ENCODE results near the gene SETD7.
A peak's percentile ranks its signal among the peaks of the same experiment; 100 is the strongest.

The SETD7 gene
- 65.1 to 95.7 reads per million in 2 experiments for total RNA-seq

DNA sequence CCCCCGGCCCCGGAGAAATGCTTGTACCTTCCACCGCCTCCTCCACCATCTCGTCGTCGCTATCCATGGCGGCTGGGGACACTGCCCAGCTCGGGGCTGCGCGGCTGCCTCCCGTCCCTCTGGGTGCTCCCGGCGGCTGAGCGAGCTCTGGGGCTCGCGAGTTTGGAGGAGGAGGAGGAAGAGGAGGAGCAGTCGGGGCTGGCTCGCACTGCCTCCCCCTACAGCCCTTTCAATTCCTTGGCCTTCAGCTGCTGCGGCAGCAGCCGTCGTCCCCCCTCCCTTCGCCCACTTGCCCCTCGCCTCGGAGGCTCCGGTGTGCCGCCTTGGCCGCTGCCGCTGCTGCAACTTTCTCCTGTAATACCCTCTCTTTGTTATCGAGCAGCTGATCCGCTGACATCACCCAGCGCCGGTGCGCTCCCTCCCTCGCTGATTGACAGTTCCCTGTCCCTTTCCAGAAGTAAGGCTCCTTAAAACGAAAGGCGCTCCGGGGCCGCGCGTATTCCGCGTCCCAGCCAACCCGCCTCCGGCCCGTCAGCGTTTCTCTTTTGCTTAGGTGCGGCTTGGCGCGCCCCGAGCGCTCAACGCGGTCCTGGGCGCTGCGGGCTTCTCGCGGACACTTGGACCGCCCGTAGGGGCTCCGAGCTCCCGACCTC is at the start of gene SETD7:
SETD7 (minus strand) TSS at position 149 of the 653 bp plus-strand sequence; CDS start at position 67, 82 bp downstream.
- DNase-seq (ENCODE audit: low read depth): peak; percentile 50

DNA sequence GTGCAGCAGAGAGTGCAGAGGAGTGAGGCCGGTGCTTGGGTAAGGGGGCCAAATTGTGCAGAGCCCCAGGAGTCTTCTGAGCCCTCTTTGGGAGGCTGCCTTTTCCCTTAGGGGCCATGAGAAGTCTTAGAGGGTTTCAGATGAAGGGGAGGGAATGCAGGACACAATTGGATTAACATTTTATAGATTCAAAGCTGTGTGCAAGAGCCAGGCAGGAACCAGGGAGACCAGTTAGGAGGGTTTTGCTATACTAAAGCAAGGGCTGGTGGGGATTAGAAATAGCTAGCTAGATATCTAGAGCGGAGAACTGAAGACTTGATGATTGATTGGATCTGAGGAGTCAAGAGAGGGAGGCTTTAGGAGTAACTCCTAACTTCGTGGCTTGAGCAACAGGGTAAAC is 49.5 kb upstream of the SETD7 start:
- DNase-seq (ENCODE audit: low read depth): no peak

DNA sequence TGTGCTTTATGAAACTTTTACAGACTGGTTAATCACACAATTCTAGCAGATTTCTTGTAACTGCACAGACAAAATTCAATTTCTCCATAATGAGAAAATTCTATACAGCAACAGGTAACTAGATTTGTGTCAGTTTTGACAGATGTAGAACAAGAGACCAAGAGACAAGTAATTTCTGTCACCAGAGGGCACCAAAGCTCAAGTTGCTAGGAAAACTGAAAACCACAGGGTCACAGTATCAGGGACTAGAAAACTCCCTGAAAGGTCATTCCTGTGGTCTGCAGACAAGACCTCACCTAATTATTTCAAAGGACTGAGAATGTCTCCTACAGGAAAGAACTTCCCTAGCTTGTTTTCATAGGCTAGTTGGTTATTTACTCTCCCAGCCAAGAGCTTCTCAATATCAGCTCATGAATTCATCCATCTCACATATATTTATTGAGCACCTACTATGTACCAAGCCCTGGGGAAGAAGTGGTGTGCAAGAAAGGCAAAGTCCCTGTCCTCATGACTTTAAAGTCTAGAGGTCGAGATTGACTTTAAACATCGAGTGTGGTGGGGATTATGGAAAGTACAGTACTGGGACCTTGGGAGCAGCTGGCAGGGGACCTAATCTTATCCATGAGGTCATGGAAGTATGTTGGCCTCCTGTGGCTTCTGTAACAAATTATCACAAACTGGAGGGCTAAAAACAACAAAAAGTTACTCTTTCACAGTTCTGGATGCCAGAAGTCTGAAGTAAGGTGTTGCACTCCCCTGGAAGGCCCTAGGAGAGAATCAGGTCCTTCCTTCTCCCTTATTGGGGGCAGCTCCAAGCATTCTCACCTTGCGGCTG is 47.8 kb upstream of the SETD7 start:
- no peak for DNase-seq (ENCODE audit: low read depth)

DNA sequence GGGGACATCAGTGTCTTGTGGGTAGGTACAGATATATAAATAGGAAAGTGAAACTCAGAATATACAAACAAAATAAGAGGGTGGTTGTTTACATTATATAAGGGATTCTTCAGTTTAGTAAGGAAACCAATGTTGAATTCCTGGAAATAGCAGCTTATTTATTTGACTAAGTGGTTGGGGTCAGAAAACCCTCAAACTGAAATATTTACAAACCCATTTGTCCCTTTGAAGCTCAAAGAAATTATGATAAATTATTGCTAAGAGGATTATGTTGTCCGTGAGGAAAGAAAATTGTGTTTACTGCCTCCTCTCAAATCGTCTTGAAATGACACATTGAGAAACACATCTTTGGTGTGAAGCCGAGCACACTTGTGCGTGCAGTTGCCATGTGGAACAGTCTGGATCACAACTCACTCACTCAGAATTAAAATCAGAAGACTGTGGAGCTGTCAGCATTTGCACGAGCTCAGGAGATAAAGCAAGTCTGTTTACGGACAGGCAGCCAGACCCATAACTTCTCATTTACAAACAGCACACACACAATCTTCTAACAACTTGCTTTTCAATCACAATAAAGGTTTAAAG is 46.8 kb upstream of the SETD7 start:
- DNase-seq (ENCODE audit: low read depth): no peak

DNA sequence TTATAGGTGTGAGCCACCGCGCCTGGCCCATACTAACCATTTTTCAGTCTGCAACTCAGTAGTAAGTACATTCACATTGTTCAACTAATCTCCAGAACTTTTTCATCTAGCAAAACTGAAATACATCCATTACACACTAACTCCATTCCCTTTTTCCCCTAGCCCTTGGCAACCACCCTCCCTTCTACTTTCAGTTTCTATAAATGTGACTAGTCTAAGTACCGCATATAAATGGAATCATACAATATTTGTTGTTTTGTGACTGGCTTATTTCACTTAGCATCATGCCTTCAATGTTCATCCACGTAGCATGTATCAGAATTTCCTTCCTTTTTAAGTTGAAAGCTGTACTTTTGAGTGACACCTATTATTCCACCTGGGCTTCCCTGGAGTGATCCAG is 44.6 kb upstream of the SETD7 start:
- no peak for DNase-seq (ENCODE audit: low read depth)

DNA sequence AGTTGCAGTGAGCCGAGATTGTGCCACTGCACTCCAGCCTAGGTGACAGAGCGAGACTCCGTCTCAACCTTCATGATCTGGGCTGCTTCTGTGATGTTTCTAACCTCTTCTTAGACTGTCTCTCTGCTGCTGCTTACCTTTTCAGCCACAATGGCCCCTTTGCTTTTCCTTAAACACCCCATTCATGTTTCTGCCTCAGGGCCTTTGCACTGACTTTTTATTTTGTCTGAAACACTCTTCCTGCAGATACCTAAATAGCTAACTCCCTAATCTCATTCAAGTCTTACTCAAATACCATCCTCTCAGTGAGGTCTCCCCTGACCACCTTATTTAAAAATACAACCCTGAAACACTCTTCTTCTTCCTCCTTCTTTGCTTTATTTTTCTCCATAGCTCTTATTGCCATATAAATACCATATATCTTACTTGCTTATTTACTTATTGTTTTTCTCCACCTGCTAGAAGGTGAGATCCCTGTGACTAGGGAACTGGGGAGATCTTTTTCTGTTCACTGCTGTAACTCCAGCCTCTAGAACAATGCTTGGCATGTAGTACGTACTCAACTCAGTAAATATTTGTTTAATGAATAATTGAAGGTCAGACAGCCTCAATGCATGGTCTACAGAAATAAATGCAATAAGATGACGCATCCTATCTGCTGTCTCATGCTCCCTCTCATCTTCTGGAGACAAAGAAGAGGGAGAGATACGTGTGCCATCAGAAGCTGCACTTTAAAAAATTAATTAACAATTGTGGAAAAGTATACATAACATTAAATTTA is 43.8 kb upstream of the SETD7 start:
- DNase-seq (ENCODE audit: low read depth): no peak

DNA sequence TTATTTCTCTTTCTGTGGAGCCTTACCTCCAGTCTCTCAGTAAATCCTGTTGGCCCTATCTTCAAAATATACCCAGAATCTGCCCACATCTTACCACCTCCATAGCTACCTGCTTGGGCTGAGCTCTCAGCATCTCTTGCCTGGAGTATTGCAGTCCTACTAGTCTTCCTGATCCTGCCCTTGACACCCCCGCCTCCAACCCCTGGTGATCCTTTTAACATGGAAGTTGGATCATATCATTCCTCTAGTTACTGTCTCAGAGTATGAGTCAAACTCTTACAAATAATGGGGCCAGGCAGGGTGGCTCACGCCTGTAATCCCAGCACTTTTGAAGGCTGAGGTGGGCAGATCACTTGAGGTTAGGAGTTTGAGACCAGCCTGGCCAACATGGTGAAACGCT is 43.1 kb upstream of the SETD7 start:
- no peak for DNase-seq (ENCODE audit: low read depth)

DNA sequence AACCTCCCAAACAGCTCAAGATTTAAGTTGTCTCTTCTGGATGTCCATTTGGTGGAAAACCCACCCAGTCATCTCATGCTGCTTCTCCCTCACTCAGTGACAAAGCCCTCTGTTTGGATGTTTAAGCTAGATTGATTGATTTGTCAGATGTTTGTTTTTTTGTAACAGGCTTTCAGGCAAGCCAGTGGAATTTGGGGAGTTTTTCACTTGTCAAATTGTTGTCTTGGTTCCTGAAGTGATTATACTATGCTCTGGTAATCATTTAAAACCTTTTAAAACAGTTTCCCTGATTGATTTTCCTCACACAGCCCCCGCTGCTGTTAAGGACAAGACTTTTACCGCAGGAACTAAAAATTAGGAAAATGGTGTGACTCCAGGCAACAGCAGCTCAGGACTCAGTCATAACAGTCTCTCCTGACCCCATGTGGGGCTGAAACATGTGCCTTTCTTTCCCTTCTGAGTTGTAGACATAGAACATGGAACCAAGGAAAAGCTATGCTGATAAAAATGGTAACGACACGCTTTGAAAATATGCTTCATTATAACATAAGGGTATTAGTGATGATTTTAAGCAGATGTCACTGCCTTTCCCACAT is 40.8 kb upstream of the SETD7 start:
- no peak for DNase-seq (ENCODE audit: low read depth)

DNA sequence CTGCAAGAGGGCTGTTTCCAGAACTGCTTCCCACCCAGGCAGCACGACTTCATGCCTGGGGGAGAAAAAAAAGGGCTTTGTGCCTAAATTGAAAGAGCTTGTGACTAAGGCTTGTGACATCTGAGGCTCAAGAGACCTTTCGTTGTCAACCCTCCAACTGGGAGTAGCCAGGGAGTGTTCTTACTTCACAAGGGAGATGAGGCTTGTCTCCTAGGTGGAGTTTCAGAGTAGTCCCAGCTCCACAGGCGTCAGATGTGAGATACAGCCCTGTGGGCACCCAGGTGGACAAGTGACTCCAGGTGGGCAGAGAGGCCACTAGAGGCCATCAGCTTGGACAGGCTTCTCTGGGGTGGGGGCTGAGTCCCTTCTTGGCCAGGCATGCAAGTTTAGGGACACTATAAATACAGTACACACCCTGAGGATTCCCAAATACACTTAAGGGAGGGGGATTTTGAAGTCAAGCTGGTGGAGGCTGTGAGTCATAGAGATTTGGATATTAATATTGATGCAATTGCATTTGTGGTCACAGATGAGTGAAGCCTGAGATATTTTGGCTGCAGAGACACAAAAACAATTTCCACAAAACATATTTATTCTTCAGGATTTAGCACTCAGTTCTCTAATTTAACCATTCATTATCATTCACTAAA is 40.1 kb upstream of the SETD7 start:
- no peak for DNase-seq (ENCODE audit: low read depth)

DNA sequence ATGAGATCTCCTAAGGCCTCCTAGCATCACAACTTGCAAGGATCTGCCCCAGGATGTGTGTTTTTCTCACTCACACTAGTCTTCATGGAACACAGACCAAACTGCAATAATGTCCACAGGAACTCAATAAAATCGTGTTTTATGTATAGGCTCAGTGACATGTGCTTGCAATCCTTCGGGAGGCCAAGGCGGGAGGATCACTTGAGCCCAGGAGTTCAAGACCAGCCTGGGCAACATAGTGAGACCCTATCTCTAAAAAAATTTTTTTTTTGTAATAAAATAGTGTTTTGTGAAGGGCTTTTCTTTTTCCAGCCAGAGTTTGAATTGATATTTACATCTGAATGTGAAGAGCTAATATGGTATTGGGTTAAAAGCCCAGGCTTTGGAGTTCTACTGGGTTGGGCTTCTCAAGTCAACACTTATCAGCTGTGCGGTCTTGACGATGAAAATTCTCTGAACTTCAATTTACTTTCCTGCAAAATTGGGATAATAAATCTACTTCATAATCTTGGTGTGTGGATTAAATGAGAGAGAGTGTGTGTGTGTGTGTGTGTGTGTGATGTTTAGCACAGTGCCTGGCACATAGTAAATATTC is 38.7 kb upstream of the SETD7 start:
- no peak for DNase-seq (ENCODE audit: low read depth)

DNA sequence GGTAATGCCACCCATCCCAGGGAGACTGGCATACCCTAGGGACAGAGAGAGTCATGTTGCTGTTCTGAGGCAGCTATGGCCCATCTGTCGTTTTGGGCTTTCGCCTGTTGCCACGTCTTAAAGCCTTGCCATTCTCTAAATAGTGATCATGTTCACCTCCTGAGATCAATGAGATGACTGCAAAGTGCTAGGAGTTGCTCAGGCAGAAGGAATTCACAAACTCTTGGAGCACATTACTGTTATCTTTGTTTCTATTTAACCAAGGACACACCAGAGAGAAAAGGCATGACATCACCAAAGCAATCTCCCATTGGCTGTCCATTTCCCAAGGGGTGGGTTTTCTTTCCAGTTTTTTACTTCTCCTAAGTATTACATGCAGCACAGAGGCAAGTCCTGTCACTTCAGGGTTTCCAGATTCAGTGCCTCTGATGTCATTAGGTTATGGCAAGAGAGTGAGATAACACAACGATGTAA is 37.1 kb upstream of the SETD7 start:
- DNase-seq (ENCODE audit: low read depth): no peak

DNA sequence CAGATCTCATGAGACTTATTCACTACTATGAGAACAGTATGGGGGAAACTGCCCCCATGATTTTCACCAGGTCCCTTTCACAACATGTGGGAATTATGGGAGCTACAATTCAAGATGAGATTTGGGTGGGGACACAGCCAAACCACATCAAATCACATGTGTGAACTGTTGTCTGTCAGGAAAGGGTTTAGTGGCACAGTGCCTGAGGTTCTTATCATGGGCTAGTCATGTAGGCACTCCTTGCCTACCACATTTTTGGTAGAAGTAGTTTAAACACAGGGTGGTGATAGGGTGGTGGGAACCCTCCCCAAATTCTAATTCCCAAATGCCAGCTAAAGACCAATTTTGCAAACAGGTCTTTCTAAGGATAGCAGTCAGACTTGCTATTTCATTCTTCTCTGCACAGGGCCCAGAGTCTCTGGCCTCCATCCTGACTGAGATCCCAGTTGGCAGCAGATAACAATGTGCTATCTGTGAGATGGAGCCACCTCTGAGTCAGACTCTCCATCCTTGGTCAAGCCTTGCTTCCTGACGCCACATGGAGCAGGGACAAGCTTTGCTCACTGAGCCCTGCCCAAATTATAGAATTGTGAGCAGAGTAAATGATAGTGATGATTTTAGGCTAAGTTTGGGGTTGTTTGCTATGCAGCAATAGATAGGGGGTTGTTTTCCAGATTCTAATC is 33.5 kb upstream of the SETD7 start:
- DNase-seq (ENCODE audit: low read depth): no peak

DNA sequence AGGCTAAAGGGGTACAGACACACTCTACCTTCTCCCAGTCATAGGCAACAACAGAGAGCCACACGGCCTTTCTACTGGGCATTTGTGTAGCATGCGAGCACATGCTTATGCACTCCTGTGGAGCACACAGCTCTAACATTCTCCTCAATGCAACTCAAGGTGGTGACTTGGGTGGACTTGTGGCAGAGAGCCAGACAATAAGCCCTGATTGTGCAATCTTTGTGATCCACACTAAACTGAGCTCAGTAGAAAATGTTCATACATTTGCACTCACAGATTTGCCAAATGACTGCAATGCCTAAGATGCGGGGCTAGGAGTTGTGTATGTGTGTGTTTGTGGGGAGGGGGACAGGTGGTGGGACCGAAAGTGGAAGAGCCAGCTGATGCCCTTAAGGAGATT is 31.4 kb upstream of the SETD7 start:
- no peak for DNase-seq (ENCODE audit: low read depth)

DNA sequence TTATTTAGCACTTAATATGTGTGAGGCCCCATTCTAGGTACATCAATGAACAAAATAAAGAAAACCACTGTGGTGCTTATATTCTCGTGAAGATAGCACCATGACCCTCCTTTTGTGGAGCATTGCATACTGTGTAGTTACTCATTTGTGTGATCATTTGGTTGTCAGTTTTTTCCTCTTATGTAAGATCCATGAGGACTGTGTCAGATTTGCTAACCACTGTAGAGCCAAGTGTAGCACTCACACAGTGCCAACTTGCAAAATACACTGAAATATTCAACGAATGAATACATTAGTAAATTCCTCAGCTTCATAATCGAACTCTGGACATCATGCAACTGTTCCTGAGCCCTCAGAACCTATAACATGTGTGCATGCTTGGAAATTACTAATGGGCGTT is 29.5 kb upstream of the SETD7 start:
- DNase-seq (ENCODE audit: low read depth): no peak

DNA sequence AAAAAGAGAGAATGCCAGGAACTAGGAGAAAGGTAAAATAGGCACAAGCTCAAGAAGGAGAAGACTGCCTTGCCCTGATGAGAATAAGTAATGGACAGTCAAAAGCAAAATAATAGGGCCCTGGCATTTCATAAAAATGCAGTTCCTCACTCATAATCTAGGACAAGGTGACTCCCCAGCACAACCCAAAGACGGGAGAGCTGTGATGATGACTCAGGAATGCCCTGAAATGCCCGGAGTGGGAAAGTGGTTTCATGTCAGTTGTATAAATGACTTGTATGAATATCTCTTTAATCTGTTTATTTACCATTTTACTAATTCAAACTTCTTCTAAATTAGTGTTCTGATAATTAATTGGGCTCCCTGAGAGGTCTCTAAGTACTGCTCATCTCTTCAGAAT is 28.8 kb upstream of the SETD7 start:
- DNase-seq (ENCODE audit: low read depth): no peak

DNA sequence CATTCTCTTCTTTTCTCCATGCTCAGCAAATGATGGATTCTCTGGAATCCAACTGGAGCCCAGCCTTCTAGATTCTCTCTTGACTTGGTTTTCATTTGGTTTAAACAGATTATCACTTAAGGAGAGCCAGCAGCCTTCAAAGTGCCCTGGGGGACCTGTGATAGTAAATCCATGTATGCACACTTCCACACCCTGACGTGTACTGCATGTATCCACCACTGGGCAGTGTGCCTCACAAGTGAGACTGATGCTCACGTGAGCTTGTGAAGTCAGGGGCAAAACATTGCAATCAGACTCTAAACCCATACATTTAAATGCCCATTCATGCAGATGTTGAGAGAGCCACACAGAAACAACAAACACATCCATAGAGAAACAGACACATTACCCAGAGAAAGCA is 28.0 kb upstream of the SETD7 start:
- no peak for DNase-seq (ENCODE audit: low read depth)

DNA sequence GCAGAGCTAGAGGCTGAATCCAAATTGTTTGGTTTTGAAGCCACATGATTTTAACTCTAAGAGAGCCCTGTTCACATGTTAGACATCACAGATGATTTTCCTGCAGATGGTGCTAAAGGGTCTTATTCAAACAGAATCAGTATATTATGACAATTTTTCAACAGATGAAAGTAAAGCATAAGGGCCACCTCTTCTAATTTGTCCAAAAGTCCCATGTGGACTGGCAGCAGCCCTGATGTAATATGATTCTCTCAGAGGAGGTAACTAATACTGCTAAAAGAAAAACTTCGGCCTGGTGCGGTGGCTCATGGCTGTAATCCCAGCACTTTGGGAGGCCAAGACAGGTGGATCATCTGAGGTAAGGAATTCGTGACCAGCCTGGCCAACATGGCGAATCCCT is 26.0 kb upstream of the SETD7 start:
- DNase-seq (ENCODE audit: low read depth): no peak

DNA sequence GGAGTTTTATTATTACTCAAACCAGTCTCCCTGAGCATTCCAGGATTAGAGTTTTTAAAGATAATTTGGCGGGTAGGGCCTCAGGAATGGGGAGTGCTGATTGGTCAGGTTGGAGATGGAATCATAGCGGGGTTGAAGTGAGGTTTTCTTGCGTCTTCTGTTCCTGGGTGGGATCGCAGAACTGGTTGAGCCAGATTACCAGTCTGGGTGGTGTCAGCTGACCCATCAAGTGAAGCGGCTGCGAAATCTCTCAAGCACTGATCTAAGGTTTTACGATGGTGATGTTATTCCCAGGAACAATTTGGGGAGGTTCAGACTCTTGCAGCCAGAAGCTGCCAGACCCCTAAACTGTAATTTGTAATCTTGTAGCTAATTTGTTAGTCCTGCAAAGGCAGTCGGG is 25.1 kb upstream of the SETD7 start:
- DNase-seq (ENCODE audit: low read depth): no peak

DNA sequence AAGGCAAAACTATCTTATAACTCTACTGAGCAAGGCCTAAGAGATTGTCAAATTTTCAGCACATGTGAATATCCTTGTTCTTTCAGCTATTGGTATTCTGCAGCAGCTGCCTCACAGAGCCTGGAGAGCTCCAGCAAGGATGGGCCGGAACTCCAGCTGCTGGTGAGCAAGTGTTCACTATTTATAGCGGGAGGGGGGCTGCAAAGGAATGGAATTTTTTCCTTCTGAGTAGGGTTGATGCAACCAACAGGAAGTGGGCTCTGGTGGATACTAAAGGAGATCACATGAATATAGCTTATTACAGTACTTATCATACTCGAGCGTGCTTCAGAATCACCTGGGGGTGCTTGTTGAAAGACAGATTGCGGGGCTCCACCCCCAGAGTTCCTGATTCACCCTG is 20.2 kb upstream of the SETD7 start:
- no peak for DNase-seq (ENCODE audit: low read depth)

DNA sequence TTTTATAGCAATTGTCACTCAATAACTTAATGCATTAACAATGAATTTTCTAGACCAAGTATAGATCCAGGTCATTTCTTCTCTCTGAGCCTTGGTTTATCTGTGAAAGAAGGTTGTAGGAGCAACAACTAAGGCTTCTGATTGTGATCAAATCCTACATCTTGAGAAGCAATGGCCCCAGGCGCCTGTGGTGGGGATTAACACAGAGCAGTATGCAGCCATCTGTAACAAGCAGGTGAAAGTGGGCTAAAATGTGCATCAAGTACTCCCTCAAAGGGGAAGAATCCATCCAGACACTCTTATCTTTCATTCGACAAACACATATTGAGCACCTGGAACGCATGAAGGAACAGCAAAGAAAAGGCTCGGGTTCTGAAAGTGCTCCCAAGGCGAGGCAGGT is 19.1 kb upstream of the SETD7 start:
- no peak for DNase-seq (ENCODE audit: low read depth)
